ENCODE results near the gene KDM3B. TPM values are rescaled to one million over a fixed set of nuclear protein-coding genes. Genes with fewer than 3 reads are reported as not detected.

KDM3B gene
- total and polyA plus RNA-seq, 9 of the 15 experiments (the other 6 are each of a cell fraction or from before 2014, with no cell fraction given): 13.8 to 62.8 (median 41.9) TPM

GRCh38 chr5:138352071-138352721 is at the start of gene KDM3B (continued):
- TF ChIP-seq CXXC5 (CRISPR knock-in tag; IDR thresholded peaks at IDR 0.05): peak; percentile 36
- TF ChIP-seq ZSCAN29 (IDR thresholded peaks at IDR 0.05): no peak
- no peak for TF ChIP-seq TFAM (CRISPR knock-in tag; conservative IDR thresholded peaks at IDR 0.05)
- peak; percentile 59 for TF ChIP-seq RBM25 (IDR thresholded peaks at IDR 0.05; ENCODE audit: low read depth, low read length, severe bottlenecking)
- no peak for TF ChIP-seq PTBP1 (IDR thresholded peaks at IDR 0.05; ENCODE audit: low read depth, low read length)
- TF ChIP-seq ZNF696 (CRISPR knock-in tag; conservative IDR thresholded peaks at IDR 0.05): no peak
- TF ChIP-seq TBL1XR1 (IDR thresholded peaks at IDR 0.05; ENCODE audit: low read length in 2 of 2): peak; percentile 27 to 44; a peak in 1 of 4 replicates
- TF ChIP-seq JUNB (CRISPR knock-in tag; conservative IDR thresholded peaks at IDR 0.05): no peak
- peak; percentile 74 for TF ChIP-seq JUND (IDR thresholded peaks at IDR 0.05; ENCODE audit: borderline replicate concordance, low read depth, low read length)
- no peak; the same call in 2 of the 3 replicates for TF ChIP-seq JUND (tag; IDR thresholded peaks at IDR 0.05; ENCODE audit: borderline replicate concordance, low read depth, low read length)
- TF ChIP-seq TCF3 (CRISPR knock-in tag; IDR thresholded peaks at IDR 0.05): no peak; the same call in 1 of the 2 replicates
- TF ChIP-seq, protein P1, sequence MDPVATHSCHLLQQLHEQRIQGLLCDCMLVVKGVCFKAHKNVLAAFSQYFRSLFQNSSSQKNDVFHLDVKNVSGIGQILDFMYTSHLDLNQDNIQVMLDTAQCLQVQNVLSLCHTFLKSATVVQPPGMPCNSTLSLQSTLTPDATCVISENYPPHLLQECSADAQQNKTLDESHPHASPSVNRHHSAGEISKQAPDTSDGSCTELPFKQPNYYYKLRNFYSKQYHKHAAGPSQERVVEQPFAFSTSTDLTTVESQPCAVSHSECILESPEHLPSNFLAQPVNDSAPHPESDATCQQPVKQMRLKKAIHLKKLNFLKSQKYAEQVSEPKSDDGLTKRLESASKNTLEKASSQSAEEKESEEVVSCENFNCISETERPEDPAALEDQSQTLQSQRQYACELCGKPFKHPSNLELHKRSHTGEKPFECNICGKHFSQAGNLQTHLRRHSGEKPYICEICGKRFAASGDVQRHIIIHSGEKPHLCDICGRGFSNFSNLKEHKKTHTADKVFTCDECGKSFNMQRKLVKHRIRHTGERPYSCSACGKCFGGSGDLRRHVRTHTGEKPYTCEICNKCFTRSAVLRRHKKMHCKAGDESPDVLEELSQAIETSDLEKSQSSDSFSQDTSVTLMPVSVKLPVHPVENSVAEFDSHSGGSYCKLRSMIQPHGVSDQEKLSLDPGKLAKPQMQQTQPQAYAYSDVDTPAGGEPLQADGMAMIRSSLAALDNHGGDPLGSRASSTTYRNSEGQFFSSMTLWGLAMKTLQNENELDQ (CRISPR knock-in tag; IDR thresholded peaks at IDR 0.05; ENCODE audit: borderline replicate concordance): no peak
- TF ChIP-seq, protein P2, sequence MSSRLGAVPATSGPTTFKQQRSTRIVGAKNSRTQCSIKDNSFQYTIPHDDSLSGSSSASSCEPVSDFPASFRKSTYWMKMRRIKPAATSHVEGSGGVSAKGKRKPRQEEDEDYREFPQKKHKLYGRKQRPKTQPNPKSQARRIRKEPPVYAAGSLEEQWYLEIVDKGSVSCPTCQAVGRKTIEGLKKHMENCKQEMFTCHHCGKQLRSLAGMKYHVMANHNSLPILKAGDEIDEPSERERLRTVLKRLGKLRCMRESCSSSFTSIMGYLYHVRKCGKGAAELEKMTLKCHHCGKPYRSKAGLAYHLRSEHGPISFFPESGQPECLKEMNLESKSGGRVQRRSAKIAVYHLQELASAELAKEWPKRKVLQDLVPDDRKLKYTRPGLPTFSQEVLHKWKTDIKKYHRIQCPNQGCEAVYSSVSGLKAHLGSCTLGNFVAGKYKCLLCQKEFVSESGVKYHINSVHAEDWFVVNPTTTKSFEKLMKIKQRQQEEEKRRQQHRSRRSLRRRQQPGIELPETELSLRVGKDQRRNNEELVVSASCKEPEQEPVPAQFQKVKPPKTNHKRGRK (tag; IDR thresholded peaks at IDR 0.05): no peak
- no peak for TF ChIP-seq ZC3H8 (IDR thresholded peaks at IDR 0.05)
- TF ChIP-seq MYNN (IDR thresholded peaks at IDR 0.05): no peak
- TF ChIP-seq MYNN (CRISPR knock-in tag; IDR thresholded peaks at IDR 0.05): no peak
- no peak for TF ChIP-seq KLF10 (CRISPR knock-in tag; IDR thresholded peaks at IDR 0.05)
- TF ChIP-seq ZNF311 (CRISPR knock-in tag; IDR thresholded peaks at IDR 0.05): no peak
- TF ChIP-seq NR2C2 (CRISPR knock-in tag; IDR thresholded peaks at IDR 0.05): no peak
- no peak for TF ChIP-seq NR2C2 (tag; IDR thresholded peaks at IDR 0.05)
- no peak for TF ChIP-seq HDGF (IDR thresholded peaks at IDR 0.05)
- TF ChIP-seq ZNF644 (tag; IDR thresholded peaks at IDR 0.05; ENCODE audit: low read depth): no peak
- TF ChIP-seq GTF2E2 (tag; IDR thresholded peaks at IDR 0.05): no peak; the same call in 1 of the 2 replicates
- no peak for TF ChIP-seq RBM17 (IDR thresholded peaks at IDR 0.05; ENCODE audit: borderline replicate concordance, low read depth, low read length)
- TF ChIP-seq SREBF2 (CRISPR knock-in tag; IDR thresholded peaks at IDR 0.05): no peak
- TF ChIP-seq, protein P3, sequence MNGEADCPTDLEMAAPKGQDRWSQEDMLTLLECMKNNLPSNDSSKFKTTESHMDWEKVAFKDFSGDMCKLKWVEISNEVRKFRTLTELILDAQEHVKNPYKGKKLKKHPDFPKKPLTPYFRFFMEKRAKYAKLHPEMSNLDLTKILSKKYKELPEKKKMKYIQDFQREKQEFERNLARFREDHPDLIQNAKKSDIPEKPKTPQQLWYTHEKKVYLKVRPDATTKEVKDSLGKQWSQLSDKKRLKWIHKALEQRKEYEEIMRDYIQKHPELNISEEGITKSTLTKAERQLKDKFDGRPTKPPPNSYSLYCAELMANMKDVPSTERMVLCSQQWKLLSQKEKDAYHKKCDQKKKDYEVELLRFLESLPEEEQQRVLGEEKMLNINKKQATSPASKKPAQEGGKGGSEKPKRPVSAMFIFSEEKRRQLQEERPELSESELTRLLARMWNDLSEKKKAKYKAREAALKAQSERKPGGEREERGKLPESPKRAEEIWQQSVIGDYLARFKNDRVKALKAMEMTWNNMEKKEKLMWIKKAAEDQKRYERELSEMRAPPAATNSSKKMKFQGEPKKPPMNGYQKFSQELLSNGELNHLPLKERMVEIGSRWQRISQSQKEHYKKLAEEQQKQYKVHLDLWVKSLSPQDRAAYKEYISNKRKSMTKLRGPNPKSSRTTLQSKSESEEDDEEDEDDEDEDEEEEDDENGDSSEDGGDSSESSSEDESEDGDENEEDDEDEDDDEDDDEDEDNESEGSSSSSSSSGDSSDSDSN (IDR thresholded peaks at IDR 0.05; ENCODE audit: borderline replicate concordance in 1 of 2, low read depth in 2 of 2, low read length in 2 of 2): no peak
